Measurements from ENCODE around the gene INTS14.
A peak's percentile ranks its signal among the peaks of the same experiment; 100 is the strongest.
"Not testable (repeated sequence)": the region's sequence is repeated elsewhere in the genome, so short reads cannot be mapped to it uniquely, and the experiment has no call there.

INTS14 gene

DNA sequence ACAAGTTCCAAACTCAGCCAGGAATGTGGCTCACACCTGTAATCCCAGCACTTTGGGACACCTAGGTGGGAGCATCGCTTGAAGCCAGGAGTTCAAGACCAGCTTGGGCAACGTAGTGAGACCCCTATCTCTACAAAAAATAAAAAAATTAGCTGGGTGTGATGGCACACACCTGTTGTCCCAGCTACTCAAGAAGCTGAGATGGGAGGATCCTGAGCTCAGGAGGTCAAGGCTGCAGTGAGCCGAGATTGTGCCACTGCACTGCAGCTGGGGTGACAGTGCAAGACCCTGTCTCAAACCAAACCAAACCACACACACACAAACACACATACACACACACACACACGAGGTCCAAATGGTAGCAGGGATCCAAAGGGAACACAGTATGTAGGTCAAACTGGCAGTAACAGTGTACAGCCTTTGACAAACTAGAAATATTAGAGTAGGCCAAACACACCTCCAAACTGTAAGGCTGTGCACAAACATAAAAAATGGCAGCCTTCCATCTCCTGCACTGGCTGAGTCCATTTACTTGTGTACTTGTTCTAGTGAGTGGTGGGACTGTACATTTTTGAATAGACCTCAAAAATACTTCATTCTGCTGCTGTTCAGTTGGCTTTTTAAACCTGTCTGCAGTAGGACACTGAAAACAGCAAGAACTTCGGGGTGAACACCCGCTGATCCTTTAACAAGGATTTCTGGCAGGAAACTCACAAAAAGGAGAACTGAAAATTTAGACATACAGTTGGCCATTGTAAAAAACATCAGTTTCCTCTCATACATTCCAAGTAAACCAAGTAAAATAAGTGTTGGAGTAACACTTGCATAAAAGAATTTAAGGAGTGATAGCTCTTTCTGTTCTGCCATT is 33.6 kb downstream of the INTS14 start:
- DNase-seq: no peak

DNA sequence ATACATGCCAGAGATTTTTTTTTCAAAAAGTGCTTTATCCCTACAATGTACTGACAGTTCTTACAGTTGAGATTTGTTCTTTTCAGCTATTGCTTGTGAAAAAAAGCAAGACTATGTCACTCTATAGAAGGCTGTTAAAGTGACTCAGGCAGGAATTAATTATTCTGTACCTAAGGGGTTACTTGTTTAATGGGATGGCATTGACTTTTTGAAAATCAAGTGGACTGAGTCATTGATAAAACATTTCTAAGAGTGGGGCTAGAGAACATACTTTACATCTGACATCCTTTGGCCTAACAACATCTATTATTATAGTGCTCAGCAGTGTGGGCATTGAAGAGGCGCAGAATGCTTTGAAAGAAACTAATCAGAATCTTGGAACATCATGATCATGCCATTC is 34.3 kb downstream of the INTS14 start:
- no peak for DNase-seq

DNA sequence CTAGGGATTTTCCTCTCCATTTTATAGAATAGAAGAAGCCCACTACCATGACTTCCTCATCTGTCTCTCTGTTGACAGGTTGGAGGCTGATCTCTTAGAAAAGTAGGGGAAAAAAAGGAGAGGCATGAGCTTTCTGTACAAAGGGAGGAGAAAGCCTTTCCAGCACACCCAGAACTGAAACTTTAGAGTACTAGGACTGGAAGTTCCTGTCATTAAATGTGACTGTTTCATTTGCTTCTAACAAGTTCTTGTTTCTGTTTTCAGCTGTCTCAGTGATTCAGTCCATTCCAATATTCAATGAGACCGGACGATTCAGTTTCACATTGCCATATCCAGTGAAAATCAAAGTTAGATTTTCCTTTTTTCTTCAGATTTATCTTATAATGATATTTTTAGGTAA is 39.0 kb downstream of the INTS14 start:
- DNase-seq: no peak

DNA sequence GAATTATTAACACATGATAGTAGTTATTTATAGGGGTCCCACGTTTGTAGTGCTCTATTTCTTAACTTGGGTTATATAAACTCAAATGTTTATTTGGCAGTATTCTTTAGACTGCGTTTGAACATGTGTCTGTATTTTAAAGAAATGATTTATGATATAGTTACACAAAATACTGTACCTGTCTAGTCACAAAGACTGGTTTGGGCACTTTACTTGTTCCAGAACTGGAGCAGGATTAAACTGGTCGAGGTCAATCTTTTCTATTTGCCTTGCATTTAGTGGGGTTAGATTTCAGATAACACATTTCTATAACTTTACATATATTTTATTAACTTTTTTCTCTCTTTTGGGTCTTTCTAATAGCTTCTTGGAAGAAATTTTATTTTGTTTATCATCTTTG is 41.2 kb downstream of the INTS14 start:
- DNase-seq: no peak

DNA sequence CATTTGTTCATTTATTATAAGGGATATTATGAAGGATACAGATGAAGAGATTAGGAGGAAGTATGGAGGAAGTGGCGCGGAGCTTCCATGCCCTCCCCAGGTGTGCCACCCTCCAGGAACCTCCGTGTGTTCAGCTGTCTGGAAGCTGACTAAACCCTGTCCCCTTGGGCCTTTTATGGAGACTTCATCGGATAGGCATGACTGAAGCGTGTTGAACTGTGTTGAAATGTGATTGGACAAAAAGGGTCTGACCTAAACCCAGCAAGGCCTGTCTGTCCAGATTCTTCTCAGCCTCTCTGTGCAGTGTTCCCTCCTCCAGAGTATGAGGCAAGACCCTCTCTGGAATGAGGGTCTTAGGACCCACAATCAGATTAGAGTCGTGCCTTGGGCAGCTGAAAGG is 49.0 kb downstream of the INTS14 start:
- no peak for DNase-seq

DNA sequence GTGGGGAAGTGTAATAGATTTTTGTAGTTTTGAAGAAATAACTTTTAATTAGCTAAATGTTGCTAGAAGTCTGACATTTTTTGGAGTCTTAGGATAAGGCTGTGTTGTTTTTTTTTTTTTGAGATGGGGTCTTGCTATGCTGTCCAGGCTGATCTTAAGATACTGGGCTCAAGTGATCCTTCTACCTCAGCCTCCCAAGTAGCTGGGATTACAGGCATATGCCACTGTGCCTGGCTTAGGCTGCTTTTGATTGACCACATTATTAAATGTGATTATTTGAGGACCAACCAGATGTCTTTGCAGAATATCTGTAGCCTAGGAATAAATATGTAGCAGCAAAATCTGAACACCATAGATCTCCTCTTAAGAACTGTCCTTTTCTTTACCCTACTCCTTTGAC is 51.0 kb downstream of the INTS14 start:
- DNase-seq: no peak

DNA sequence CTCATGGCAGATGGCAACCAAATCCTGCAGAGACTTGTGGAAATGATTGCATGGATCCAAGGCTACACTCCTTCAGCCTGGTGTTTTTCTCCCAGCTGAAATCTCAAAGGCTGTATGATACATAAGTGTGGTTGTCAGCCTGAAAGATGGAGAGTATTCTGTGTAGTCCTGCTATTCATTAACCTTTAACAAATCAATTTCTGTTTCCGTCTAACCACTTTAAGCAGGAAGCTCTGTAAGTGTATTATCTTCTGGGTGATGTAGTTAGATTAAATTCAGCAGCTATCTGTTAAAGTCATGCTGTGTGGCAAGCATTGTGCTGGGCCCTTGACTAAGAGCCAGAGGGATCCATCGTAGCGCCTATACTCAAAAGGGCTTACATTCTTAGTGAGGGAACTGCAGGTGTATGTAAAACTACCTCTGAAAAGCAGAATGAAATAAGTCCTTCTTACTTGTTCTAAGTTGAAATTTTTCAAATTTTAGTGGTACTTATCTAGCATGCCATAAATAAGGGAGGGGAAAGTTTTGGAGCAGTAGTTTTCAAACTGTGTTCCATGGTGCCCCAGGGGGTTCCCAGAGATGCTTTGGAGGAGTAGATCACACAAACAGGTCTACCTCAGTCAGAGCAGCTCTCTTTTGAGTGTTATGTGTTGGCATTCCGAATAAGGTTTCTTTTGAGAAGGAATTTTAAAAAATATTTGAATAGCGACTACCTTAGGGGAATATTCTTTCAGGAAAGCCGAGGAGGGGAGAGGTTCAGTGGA is 51.8 kb downstream of the INTS14 start:
- no peak for DNase-seq

DNA sequence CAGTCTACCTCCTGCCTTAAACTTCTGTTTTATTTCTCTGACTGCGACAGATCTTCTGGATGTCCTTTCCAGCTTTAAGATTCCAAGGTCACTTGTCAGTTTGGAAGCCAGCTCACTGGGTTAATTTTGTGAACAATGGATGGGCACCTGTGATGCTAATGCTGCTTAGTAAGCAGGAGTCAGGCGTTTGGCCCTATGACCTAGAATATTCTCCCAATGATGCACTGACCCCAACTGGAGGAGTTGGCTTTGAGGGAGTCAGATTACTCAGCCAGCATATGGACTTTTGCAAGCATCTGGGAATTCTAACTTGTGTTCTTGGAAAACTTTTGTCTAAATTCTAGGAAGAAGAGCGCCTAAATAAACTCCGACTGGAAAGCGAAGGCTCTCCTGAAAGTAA is 52.6 kb downstream of the INTS14 start:
- DNase-seq: no peak

DNA sequence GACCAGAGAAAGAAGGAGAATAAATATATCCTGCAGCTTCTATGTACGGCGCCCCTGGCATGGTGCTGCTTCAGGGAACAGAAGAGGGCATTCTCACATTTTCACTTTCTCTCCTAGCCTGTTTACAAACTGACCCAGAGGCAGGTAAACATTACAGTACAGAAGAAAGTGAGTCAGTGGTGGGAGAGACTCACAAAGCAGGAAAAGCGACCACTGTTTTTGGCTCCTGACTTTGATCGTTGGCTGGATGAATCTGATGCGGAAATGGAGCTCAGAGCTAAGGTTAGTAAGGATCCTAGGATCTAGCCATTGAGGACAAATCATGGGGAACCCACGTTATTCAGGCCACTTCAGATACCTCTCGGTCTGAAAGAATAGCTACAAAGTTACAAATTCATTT is 54.3 kb downstream of the INTS14 start:
- no peak for DNase-seq

DNA sequence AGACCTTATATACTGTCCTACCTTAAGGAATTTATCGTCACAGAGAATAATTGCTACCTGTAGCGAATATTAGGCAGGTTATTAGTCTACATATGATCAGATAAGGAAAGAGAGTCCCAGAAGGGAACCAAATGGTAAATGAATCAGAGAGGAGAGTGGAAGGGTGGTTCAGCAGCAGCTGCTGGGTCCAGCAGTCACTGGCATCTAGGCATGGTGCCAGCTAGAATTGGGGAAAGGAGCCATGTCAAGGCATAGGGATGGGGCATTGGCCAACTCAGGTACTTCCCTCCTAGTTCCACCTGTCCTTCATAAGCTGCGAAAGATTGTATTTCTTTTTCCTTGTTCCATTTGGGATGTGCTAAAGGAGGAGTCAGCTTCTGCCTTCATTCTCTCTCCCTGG is 57.2 kb downstream of the INTS14 start:
- no peak for DNase-seq

DNA sequence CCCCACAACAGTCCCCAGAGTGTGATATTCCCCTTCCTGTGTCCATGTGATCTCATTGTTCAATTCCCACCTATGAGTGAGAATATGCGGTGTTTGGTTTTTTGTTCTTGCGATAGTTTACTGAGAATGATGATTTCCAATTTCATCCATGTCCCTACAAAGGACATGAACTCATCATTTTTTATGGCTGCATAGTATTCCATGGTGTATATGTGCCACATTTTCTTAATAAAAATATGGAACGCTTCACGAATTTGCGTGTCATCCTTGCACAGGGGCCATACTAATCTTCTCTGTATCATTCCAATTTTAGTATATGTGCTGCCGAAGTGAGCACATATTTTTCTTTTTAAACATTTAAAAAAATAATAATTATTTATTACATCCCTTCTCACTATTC is 58.1 kb downstream of the INTS14 start:
- not testable (repeated sequence) for DNase-seq

DNA sequence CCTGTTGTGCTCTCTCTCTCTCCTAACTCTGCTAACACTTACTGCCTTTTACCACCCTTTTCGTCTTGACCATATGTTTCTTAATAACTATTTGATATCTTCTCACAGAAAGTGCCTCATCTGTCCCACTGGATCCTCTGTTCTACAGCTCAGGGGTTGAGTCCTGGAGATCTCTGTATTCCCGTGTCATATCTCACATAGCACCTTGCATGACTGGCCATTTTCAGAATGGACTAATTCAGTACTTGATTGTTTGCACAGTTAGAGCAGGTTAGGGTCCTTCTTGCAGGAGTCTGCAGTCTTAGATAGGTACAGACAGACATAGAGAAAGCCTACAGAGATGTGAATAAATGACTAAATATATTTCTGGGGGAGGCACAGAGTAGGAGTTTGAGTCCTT is 59.7 kb downstream of the INTS14 start:
- DNase-seq: no peak

DNA sequence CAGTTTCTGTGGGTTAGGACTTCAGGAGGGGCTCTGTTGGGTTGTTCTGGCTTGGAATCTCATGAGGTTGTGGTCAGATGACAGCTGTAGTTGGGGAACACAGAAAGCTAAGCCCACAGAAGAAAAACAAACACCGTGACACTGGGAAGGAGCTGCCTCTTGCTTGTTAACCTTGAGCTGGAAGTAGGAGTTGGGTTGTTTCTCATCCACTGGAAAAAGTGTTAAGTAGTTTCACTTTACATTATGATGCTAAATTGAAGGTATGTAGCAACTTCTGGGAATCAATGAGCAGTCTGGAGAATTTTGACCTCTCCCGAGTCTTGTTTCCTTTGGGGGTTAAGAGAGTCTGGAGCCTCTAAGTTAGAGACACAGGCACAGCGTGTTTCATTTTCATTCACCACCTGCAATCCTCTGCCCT is 60.2 kb downstream of the INTS14 start:
- DNase-seq: no peak

DNA sequence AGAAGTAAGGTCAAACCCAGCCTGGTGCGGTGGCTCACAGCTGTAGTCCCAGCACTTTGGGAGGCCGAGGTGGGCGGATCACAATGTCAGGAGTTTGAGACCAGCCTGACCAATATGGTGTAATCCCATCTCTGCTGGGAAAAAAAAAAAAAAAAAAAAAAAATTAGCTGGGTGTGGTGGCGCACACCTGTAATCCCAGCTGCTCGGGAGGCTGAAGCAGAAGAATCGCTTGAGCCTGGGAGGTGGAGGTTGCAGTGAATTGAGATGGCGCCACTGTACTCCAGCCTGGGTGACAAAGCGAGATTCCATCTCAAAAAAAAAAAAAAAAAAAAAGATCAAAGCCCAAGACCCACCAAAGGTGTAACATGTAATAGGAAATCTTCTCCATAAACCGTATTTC is 61.6 kb downstream of the INTS14 start:
- not testable (repeated sequence) for DNase-seq

DNA sequence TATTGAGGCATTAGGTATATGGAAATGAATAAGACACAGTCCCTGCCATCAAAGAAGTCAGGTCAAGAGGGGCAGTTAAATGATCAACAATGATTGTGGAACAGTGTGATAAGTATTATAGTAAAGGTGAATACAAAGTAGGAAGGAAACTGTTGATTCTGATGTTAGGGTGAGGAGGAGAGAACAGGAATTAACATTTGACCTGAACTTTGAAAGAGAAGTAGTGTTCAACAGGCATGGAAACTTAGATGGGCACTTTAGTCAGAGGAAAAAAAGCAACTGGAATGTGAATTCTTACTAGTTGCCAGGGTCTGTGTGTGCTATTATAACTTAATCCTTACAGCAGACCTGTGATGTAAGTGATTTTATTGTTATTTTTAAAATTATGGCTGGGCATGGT is 63.1 kb downstream of the INTS14 start:
- no peak for DNase-seq

DNA sequence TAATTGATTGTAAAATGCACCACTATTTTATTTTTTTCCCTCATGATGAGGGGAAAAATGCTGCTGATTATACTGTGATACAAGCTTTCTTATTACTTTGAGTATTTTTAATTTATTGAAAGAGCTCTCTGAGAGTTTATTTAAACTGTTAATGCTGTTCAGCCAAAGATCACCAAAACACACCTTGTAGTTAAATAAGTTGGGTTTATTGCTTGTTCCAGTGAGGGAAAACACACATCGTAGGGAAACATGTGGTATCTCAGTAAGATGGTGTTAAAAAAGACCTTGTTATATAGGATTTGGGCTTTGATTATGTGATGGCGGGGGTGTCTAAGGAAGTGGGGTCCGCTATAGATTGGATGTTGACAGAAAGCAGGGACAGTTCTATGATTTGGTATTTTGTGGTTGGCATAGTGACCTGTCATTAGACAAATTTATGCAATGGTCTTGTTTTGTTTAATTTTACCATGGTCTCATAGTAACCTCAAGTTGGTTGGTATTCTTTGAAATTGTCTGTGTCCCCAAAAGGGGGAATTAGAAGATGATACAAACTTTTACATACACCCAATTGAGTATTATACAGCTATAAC is 69.6 kb downstream of the INTS14 start:
- DNase-seq: no peak

DNA sequence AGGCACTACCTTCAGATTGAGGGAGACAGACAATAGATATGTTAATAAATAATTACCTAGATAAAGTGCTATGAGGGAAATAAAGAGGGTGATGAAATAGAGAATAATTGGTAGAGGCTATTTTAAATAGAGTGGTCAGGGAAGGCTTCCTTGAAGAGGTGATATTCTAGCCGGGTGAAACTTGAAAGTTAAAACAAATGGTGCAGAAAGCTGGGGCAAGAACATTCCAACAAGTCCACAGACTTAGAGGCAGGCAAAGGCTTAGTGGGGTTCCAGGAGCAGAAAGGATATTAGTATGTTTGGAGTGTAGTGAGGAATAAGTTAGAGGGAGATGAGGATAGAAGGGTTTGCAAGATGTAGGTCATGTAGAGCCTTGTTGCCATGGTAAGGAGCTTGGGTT is 70.6 kb downstream of the INTS14 start:
- DNase-seq: no peak

DNA sequence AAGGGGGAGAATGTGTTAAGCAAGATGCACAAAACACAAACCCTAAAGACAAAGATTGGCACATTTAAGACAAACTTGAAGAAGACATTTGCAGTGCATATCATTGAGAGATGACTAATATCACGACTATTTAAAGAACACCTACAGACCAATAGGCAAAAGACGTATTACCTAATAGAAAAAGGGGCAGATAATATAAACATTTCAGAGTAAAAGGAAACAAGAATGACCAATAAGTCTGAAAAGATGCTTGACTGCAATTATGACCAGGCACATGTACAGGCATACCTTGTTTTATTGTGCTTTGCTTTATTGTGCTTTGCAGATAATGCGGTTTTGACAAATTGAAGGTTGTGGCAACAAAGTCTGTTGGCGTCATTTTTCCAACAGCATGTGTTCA is 75.7 kb downstream of the INTS14 start:
- DNase-seq: no peak

DNA sequence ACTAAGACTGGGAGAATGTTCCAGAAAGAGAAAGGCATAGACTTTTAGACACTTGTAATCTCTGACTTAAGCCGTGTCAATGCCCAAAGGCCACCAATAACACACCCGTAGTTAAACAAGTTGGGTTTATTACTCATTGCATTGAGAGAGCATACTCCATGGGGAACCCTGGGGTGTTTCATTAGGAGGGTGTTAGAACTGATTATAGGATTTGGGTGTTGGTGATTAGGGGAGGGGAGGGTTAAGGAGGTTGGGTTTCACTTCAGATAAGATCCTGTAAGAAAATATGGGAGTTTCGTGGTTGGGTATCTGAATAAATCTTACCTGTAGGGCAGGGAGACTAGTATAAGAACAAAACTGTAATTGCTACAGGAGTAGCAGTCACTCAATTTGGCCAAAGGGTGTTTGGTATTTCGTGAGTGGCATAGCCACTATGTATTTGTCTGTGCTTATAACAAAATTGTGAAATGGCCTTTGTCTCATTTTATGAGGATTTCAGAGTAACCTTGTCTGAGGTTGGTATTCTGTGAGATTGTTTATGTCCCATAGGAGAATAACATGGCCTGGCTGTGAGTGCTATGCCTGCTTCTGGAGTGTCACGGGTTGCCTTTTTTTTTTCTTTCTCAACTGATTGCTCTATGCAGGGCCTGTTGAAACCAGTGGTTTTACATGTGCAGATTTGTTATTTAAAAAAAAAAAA is 77.7 kb downstream of the INTS14 start:
- no peak for DNase-seq

DNA sequence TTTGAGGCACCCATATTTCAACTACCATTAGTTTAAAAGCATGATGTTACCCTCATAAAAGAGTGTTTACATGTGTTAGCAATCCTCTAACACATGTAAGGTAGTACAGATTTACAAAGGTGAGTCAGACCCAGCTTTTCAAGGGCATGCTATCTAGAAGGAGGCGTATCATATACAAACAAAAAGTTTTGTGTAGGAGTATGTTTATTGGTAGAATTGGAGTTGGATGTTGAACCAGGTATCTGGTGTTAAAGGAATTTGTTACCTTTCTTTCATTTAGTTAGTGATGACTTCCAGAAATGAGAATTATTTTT is 78.2 kb downstream of the INTS14 start:
- DNase-seq: peak; percentile 42

DNA sequence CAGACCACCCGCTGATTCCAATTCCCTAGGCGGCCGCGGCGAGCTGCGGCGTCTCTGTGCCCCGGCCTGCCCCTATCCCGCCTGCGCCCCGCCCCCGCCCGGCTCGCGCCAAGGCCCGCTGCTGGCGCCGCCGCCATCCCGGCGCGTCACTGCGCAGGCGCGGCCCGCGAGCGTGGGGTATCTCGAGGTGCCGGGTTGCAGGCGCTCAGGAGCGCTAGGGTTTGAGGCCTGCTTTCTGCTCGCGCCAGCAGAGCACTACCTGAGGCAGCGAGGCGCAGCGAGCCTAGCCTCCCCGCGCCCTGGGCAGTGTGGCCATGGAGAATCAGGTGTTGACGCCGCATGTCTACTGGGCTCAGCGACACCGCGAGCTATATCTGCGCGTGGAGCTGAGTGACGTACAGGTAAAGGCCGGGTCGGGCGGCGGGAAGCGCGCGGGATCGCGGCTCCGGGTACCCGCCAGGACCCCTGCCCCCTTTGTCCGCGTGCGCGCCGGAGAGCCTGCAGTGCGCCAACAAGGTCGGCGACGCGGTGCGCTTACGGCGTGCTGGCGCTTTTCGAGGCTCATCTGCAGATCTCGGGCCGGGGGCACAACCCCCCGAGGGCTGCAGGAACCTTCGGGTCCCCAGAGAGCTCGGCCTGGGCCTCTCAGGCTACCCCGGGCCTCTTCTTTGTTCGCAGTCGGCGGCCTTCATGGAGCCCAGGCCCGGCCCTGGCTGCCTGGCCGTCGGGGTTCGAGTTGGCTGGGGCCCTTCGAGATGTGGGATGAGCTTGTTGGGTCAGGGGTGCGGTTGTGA is 80.4 kb downstream of the INTS14 start, which contains the start of gene HACD3:
HACD3 (plus strand) TSS at position 146 of the 794 bp plus-strand sequence; CDS start at position 315, 169 bp downstream.
- peak; percentile 90 for DNase-seq

DNA sequence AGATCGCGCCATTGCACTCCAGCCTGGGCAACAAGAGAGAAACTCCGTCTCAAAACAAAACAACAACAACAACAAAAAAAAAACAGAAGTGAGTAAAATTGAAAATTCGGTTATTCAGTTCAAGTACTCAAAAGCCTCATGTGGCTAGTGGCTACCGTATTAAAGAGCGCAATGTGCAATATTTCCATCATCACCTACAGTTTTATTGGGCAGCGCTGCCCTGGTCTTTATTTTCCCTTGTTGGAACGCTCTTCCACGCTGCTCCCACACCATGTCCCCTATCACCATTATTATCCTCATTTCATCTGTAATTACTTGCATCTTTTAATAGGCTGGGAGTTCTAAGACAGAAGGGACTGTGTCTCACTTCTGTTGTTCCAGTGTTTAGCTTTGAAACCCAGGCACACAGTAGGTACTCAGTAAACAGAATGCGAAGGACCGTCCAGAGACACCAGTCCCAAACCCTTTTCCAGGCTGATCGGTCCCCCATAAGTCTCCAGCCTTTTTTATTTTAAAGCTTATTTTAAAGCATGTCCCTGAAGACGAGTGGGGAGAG is 81.1 kb downstream of the INTS14 start:
- DNase-seq: no peak

Measured in activated CD4-positive, alpha-beta T cell treated with anti-CD3 and anti-CD28 coated beads, Interleukin-2, amount 50 U/mL, for 16 hours (primary cell).